CD8-positive, alpha-beta memory T cell (primary cell): ENCODE data around the gene OSBPL1A. TPM values are rescaled to one million over a fixed set of nuclear protein-coding genes. Genes with fewer than 3 reads are reported as not detected.
A peak's percentile ranks its signal among the peaks of the same experiment; 100 is the strongest.

Experiments
- CTCF ChIA-PET: fragments of 350-600 bp; sonication (Branson Sonifier 250); formaldehyde crosslinking; loops from one replicate; lab custom pipeline; 2021; ENCODE audit warnings: antibody characterized with exemption; lab: Charles Lee
- POLR2A ChIA-PET: fragments of 350-600 bp; sonication (Branson Sonifier 250); formaldehyde crosslinking; loops from one replicate; lab custom pipeline; 2021; ENCODE audit warnings: antibody characterized with exemption; lab: Charles Lee
- DNase-seq, 5 donors: peaks; one replicate each; pipeline versions ENCODE4 v3.0.0 to v3.0.0-alpha.2; 2020 to 2022; ENCODE audit warnings: mixed read lengths in 1 of 5
- H3K27ac ChIP-seq: one replicate; pipeline ENCODE4 v1.7.0; 2013; ENCODE audit warnings: low read depth, mild to moderate bottlenecking, low read length, moderate library complexity
- H3K27me3 ChIP-seq: 2 replicates; pipeline ENCODE4 v1.7.0; 2013; ENCODE audit warnings: low read length, mild to moderate bottlenecking; ENCODE audit not compliant: insufficient read depth, poor library complexity, severe bottlenecking
- H3K36me3 ChIP-seq: 2 replicates; pipeline ENCODE4 v1.7.0; 2013; ENCODE audit warnings: mild to moderate bottlenecking, low read length, moderate library complexity; ENCODE audit not compliant: insufficient read depth
- H3K4me1 ChIP-seq: 2 replicates; pipeline ENCODE4 v1.7.0; 2013; ENCODE audit warnings: mild to moderate bottlenecking, low read length, moderate library complexity; ENCODE audit not compliant: insufficient read depth
- H3K4me3 ChIP-seq: 2 replicates; pipeline ENCODE4 v1.7.0; 2013; ENCODE audit warnings: mild to moderate bottlenecking, low read length
- H3K9me3 ChIP-seq: 2 replicates; pipeline ENCODE4 v1.7.0; 2013; ENCODE audit warnings: mild to moderate bottlenecking, low read length
- H3K27ac Mint-ChIP-seq, 8 donors: one replicate each; pipeline ENCODE4 v1.8.0; 2020 to 2021; ENCODE audit warnings: mixed read lengths in 8 of 8, mild to moderate bottlenecking in 6 of 8, inconsistent platforms in 3 of 8, moderate library complexity in 3 of 8
- H3K27me3 Mint-ChIP-seq, 2 donors: one replicate each; pipeline ENCODE4 v1.8.0; 2020 to 2021; ENCODE audit warnings: mixed read lengths in 2 of 2, mild to moderate bottlenecking in 1 of 2, moderate library complexity in 1 of 2
- H3K36me3 Mint-ChIP-seq, 3 donors: one replicate each; pipeline ENCODE4 v1.8.0; 2020 to 2021; ENCODE audit warnings: mixed read lengths in 3 of 3, inconsistent platforms in 1 of 3, mild to moderate bottlenecking in 1 of 3
- H3K4me1 Mint-ChIP-seq, 3 donors: one replicate each; pipeline ENCODE4 v1.8.0; 2020 to 2021; ENCODE audit warnings: mixed read lengths in 3 of 3, inconsistent platforms in 1 of 3, mild to moderate bottlenecking in 1 of 3
- H3K4me3 Mint-ChIP-seq, 7 donors: one replicate each; pipeline ENCODE4 v1.8.0; 2020 to 2021; ENCODE audit warnings: mixed read lengths in 7 of 7, mild to moderate bottlenecking in 6 of 7, moderate library complexity in 4 of 7, inconsistent platforms in 2 of 7
- H3K9me3 Mint-ChIP-seq, 5 donors: one replicate each; pipeline ENCODE4 v1.8.0; 2020 to 2022; ENCODE audit warnings: mixed read lengths in 5 of 5, mild to moderate bottlenecking in 3 of 5, moderate library complexity in 2 of 5, inconsistent platforms in 1 of 5
- polyA plus RNA-seq: library from polyadenylated mRNA; unstranded; fragments of 300-500 nt; fragmentation: Illumina TruSeq; gene quantifications from one replicate; pipeline ENCODE4 v1.2.3, GENCODE V29; 2021
- total RNA-seq, 2 experiments: library from RNA; stranded (reverse); gene quantifications; one replicate each; pipeline ENCODE4 v1.2.3, GENCODE V29; 2021

Gene OSBPL1A
- total and polyA plus RNA-seq, 3 experiments from 2014 or later = 1.3 to 2.5 (median 1.5) TPM

- Histone ChIP-seq H3K27ac (no peak overlapping the region), H3K27me3 (no peaks in the 10 kb centered on the region), H3K4me3 (no peak overlapping the region), H3K4me1 (no peaks in the 10 kb centered on the region), H3K36me3 (no peaks in the 10 kb centered on the region), H3K9me3 (no peaks in the 10 kb centered on the region)
- no peak for DNase-seq
- Mint-ChIP-seq H3K36me3 (peaks cover 0 to 5% (median 2%) of the 10 kb centered on the region in 3 donors), H3K4me1 (no peaks in the 10 kb centered on the region), H3K27me3 (peaks cover 7 to 28% of the 10 kb centered on the region in 2 donors), H3K4me3 (no peak overlapping the region), H3K27ac (no peak overlapping the region), H3K9me3 (peaks cover 0 to 5% (median 0%) of the 10 kb centered on the region in 5 donors)
- ChIA-PET CTCF (interaction anchor here (0.6 kb wide), 1 partner anchor 47 kb away, joined by 4 read pairs; no protein-coding TSS in a partner anchor), POLR2A (no interaction called here)
Measured at GRCh38 chr18:24263050-24263449, 134.6 kb downstream of the OSBPL1A start.

GRCh38 chr18:24262087-24262486, 135.5 kb downstream of the OSBPL1A start:
- Histone ChIP-seq H3K36me3 (no peaks in the 10 kb centered on the region), H3K4me3 (no peak overlapping the region), H3K9me3 (no peaks in the 10 kb centered on the region), H3K27me3 (no peaks in the 10 kb centered on the region), H3K4me1 (no peaks in the 10 kb centered on the region), H3K27ac (no peak overlapping the region)
- DNase-seq = no peak
- Mint-ChIP-seq H3K4me1 (no peaks in the 10 kb centered on the region), H3K36me3 (peaks cover 0 to 5% (median 2%) of the 10 kb centered on the region in 3 donors), H3K27me3 (peaks cover 5 to 25% of the 10 kb centered on the region in 2 donors), H3K9me3 (peaks cover 0 to 3% (median 0%) of the 10 kb centered on the region in 5 donors), H3K27ac (no peak overlapping the region), H3K4me3 (no peak overlapping the region)
- CTCF ChIA-PET = no interaction called here
- POLR2A ChIA-PET = no interaction called here

GRCh38 chr18:24259869-24260641, 137.6 kb downstream of the OSBPL1A start:
- DNase-seq = no peak
- no peaks in the 10 kb centered on the region for H3K36me3 Mint-ChIP-seq
- H3K27me3 Mint-ChIP-seq = peaks cover 9 to 27% of the 10 kb centered on the region in 2 donors

GRCh38 chr18:24254071-24254470, 143.6 kb downstream of the OSBPL1A start:
- Mint-ChIP-seq H3K27ac (no peak overlapping the region), H3K4me3 (no peak overlapping the region), H3K4me1 (no peaks in the 10 kb centered on the region), H3K9me3 (peaks cover 0 to 2% (median 0%) of the 10 kb centered on the region in 5 donors), H3K27me3 (peaks cover 7 to 48% of the 10 kb centered on the region in 2 donors), H3K36me3 (no peaks in the 10 kb centered on the region)
- no peaks in the 10 kb centered on the region for H3K36me3 ChIP-seq
- no peak overlapping the region for H3K27ac ChIP-seq
- H3K4me1 ChIP-seq = no peaks in the 10 kb centered on the region
- H3K27me3 ChIP-seq = no peaks in the 10 kb centered on the region
- ChIA-PET CTCF (no interaction called here), POLR2A (no interaction called here)
- H3K4me3 ChIP-seq = no peak overlapping the region
- no peaks in the 10 kb centered on the region for H3K9me3 ChIP-seq
- no peak for DNase-seq

More at GRCh38 chr18:24259869-24260641, 137.6 kb downstream of the OSBPL1A start:
- Histone ChIP-seq H3K36me3 (no peaks in the 10 kb centered on the region), H3K4me3 (no peak overlapping the region), H3K4me1 (no peaks in the 10 kb centered on the region), H3K27me3 (no peaks in the 10 kb centered on the region), H3K27ac (no peak overlapping the region), H3K9me3 (no peaks in the 10 kb centered on the region)
- Mint-ChIP-seq H3K9me3 (peaks cover 0 to 2% (median 0%) of the 10 kb centered on the region in 5 donors), H3K4me1 (no peaks in the 10 kb centered on the region), H3K27ac (no peak overlapping the region), H3K4me3 (no peak overlapping the region)
- POLR2A ChIA-PET = no interaction called here
- CTCF ChIA-PET = no interaction called here

- Histone ChIP-seq H3K36me3 (no peaks in the 10 kb centered on the region), H3K4me1 (no peaks in the 10 kb centered on the region), H3K9me3 (no peaks in the 10 kb centered on the region), H3K27ac (no peak overlapping the region), H3K27me3 (no peaks in the 10 kb centered on the region), H3K4me3 (no peak overlapping the region)
- Mint-ChIP-seq H3K4me1 (no peaks in the 10 kb centered on the region), H3K36me3 (peaks cover 0 to 3% (median 0%) of the 10 kb centered on the region in 3 donors), H3K4me3 (no peak overlapping the region), H3K27me3 (peaks cover 5 to 45% of the 10 kb centered on the region in 2 donors), H3K27ac (peak overlapping the region in 1 of 8 donors; percentile 27), H3K9me3 (no peaks in the 10 kb centered on the region)
- ChIA-PET CTCF (no interaction called here), POLR2A (no interaction called here)
- no peak for DNase-seq
Measured at GRCh38 chr18:24249716-24250115, 147.9 kb downstream of the OSBPL1A start.

- H3K4me1 Mint-ChIP-seq = no peaks in the 10 kb centered on the region
- no peak overlapping the region for H3K27ac Mint-ChIP-seq
- H3K27me3 Mint-ChIP-seq = peaks cover 5 to 38% of the 10 kb centered on the region in 2 donors
- ChIA-PET POLR2A (no interaction called here), CTCF (no interaction called here)
- H3K36me3 Mint-ChIP-seq = peaks cover 0 to 3% (median 0%) of the 10 kb centered on the region in 3 donors
- no peaks in the 10 kb centered on the region for H3K9me3 Mint-ChIP-seq
- no peak overlapping the region for H3K4me3 Mint-ChIP-seq
- H3K9me3 ChIP-seq = no peaks in the 10 kb centered on the region
- no peak overlapping the region for H3K4me3 ChIP-seq
- no peak for DNase-seq
- no peaks in the 10 kb centered on the region for H3K36me3 ChIP-seq
- no peak overlapping the region for H3K27ac ChIP-seq
- no peaks in the 10 kb centered on the region for H3K4me1 ChIP-seq
- no peaks in the 10 kb centered on the region for H3K27me3 ChIP-seq
Measured at GRCh38 chr18:24248359-24248758, 149.3 kb downstream of the OSBPL1A start.

- H3K27ac ChIP-seq = no peak overlapping the region
- H3K4me3 ChIP-seq = no peak overlapping the region
- Mint-ChIP-seq H3K27me3 (peaks cover 3 to 20% of the 10 kb centered on the region in 2 donors), H3K4me3 (no peak overlapping the region), H3K27ac (no peak overlapping the region), H3K4me1 (no peaks in the 10 kb centered on the region), H3K9me3 (peaks cover 0 to 1% (median 0%) of the 10 kb centered on the region in 5 donors), H3K36me3 (peaks cover 0 to 3% (median 0%) of the 10 kb centered on the region in 3 donors)
- H3K4me1 ChIP-seq = no peaks in the 10 kb centered on the region
- CTCF ChIA-PET = no interaction called here
- DNase-seq = no peak
- POLR2A ChIA-PET = no interaction called here
- no peaks in the 10 kb centered on the region for H3K36me3 ChIP-seq
- H3K9me3 ChIP-seq = no peaks in the 10 kb centered on the region
- H3K27me3 ChIP-seq = no peaks in the 10 kb centered on the region
Measured at GRCh38 chr18:24246143-24246542, 151.5 kb downstream of the OSBPL1A start.

- H3K27me3 Mint-ChIP-seq = peaks cover 3 to 19% of the 10 kb centered on the region in 2 donors
- no peak overlapping the region for H3K27ac Mint-ChIP-seq
- H3K36me3 Mint-ChIP-seq = peaks cover 0 to 3% (median 0%) of the 10 kb centered on the region in 3 donors
- POLR2A ChIA-PET = no interaction called here
- Histone ChIP-seq H3K4me3 (no peak overlapping the region), H3K4me1 (no peaks in the 10 kb centered on the region), H3K9me3 (no peaks in the 10 kb centered on the region), H3K27me3 (no peaks in the 10 kb centered on the region), H3K36me3 (no peaks in the 10 kb centered on the region), H3K27ac (no peak overlapping the region)
- CTCF ChIA-PET = no interaction called here
- DNase-seq = no peak
- H3K9me3 Mint-ChIP-seq = peaks cover 0 to 1% (median 0%) of the 10 kb centered on the region in 5 donors
- no peaks in the 10 kb centered on the region for H3K4me1 Mint-ChIP-seq
- no peak overlapping the region for H3K4me3 Mint-ChIP-seq
Measured at GRCh38 chr18:24244698-24245097, 152.9 kb downstream of the OSBPL1A start.
